K562 (cell line): Measurements from ENCODE around the gene SLMAP. TPM values are rescaled to one million over a fixed set of nuclear protein-coding genes. Genes with fewer than 3 reads are reported as not detected.

Experiments used
- ATAC-seq: fragments of 200-7000 bp; cut with Tn5 transposase; 3 replicates; pipeline ENCODE4 v1.9.1; 2020; ENCODE audit warnings: moderate library complexity
- BruUV-seq: library from RNA; stranded (reverse); fragments of 400-500 nt; replicated peaks from 2 replicates; lab custom pipeline; 2021; lab: Mats Ljungman, UMichigan
- CTCF ChIA-PET: fragments of 300-600 bp; formaldehyde crosslinking; extraction: SDS; loops from one replicate; lab custom pipeline; 2021; ENCODE audit warnings: low intra/inter-chr PET ratio; lab: Yijun Ruan, JAX
- POLR2A ChIA-PET: fragments of 300-600, 350-650 bp; sonication (Branson Sonifier 250); formaldehyde crosslinking; extraction: SDS; loops from one replicate; lab custom pipeline; 2021; ENCODE audit warnings: antibody characterized with exemption, inconsistent platforms; lab: Yijun Ruan, JAX
- DNase-seq, 4 experiments: peaks; one replicate each; pipeline versions ENCODE4 v3.0.0 to v3.0.0-alpha.2; 2011 to 2018; ENCODE audit warnings: low spot score in 3 of 4, mixed read lengths in 3 of 4; ENCODE audit errors: extremely low read depth in 1 of 4
- FAIRE-seq: peaks from 2 replicates; lab custom pipeline; 2011; peaks lifted over from hg19 to GRCh38; lab: Jason Lieb, UNC
- H2AFZ ChIP-seq: 2 replicates; pipeline ENCODE4 v1.6.0; 2011; ENCODE audit warnings: low read depth, low read length, control low read depth, inconsistent platforms
- H3K27ac ChIP-seq: fragments of 200-600 bp; 3 replicates; pipeline ENCODE4 v1.8.0; 2011; ENCODE audit warnings: low read depth, mild to moderate bottlenecking, control low read depth, inconsistent platforms, low read length, moderate library complexity, mixed read lengths; ENCODE audit errors: extremely low read depth
- H3K27me3 ChIP-seq, 2 experiments: fragments of 300-600 bp in 1 of 2; 2 replicates in 1 of 2; 3 replicates in 1 of 2; pipeline versions ENCODE4 v1.6.0 to v1.8.0; 2011; ENCODE audit warnings: inconsistent platforms in 2 of 2, low read length in 2 of 2, mild to moderate bottlenecking in 1 of 2, mixed read lengths in 1 of 2, moderate library complexity in 1 of 2; ENCODE audit not compliant: control insufficient read depth in 2 of 2, insufficient read depth in 2 of 2
- H3K36me3 ChIP-seq: fragments of 300-600 bp; 3 replicates; pipeline ENCODE4 v1.8.0; 2011; ENCODE audit warnings: mild to moderate bottlenecking, low read length, inconsistent platforms; ENCODE audit not compliant: control insufficient read depth, insufficient read depth
- H3K4me1 ChIP-seq, 2 experiments: fragments of 200-600 bp in 1 of 2; replicated peaks in 1 of 2; 2 replicates in 1 of 2; 3 replicates in 1 of 2; pipeline versions ENCODE4 v1.5.1 to v1.8.0; 2011; ENCODE audit warnings: inconsistent platforms in 2 of 2, low read length in 2 of 2, mild to moderate bottlenecking in 1 of 2, mixed read lengths in 1 of 2, moderate library complexity in 1 of 2; ENCODE audit not compliant: control insufficient read depth in 2 of 2, insufficient read depth in 2 of 2
- H3K4me2 ChIP-seq: 2 replicates; pipeline ENCODE4 v1.6.1; 2011; ENCODE audit warnings: low read length, control low read depth, inconsistent platforms, mixed read lengths; ENCODE audit not compliant: insufficient read depth
- H3K4me3 ChIP-seq: fragments of 200-600 bp; sonication (generic), shearing (Covaris generic); 2 replicates; pipeline ENCODE4 v1.5.1; 2016; ENCODE audit warnings: control low read depth, inconsistent platforms
- H3K79me2 ChIP-seq: fragments of 200-600 bp; 3 replicates; pipeline ENCODE4 v1.8.0; 2011; ENCODE audit warnings: low read length, inconsistent platforms; ENCODE audit not compliant: control insufficient read depth, insufficient read depth
- H3K9ac ChIP-seq, 2 experiments: 2 replicates each; pipeline versions ENCODE4 v1.6.0 to v1.6.1; 2011; ENCODE audit warnings: low read depth in 2 of 2, low read length in 2 of 2, control low read depth in 1 of 2, inconsistent platforms in 1 of 2, mild to moderate bottlenecking in 1 of 2, mixed read lengths in 1 of 2; ENCODE audit not compliant: insufficient read depth in 1 of 2
- H3K9me1 ChIP-seq: one replicate; pipeline ENCODE4 v1.6.0; 2011; ENCODE audit warnings: inconsistent platforms, mild to moderate bottlenecking, low read length, moderate library complexity; ENCODE audit not compliant: control insufficient read depth, insufficient read depth
- H3K9me3 ChIP-seq: replicated peaks from 2 replicates; pipeline ENCODE4 v1.5.1; 2011; ENCODE audit warnings: low read depth, low read length, inconsistent platforms; ENCODE audit not compliant: control insufficient read depth, insufficient read depth
- H4K20me1 ChIP-seq: replicated peaks from 2 replicates; pipeline ENCODE4 v1.6.1; 2011; ENCODE audit warnings: low read length, inconsistent platforms, mixed read lengths; ENCODE audit not compliant: control insufficient read depth, insufficient read depth
- JUNB ChIP-seq: fragments of 450-650 bp; formaldehyde crosslinking; conservative IDR thresholded peaks from 2 replicates; pipeline ENCODE4 v1.4.0; 2020; ENCODE audit warnings: mild to moderate bottlenecking
- MED1 ChIP-seq: sonication (generic); formaldehyde crosslinking; IDR thresholded peaks from 2 replicates; pipeline ENCODE4 v1.8.1; 2023; ENCODE audit warnings: missing genetic modification reagents, borderline replicate concordance
- RAD21 ChIP-seq, 2 experiments: fragments of 250-450 bp in 1 of 2; fragments of 450-650 bp in 1 of 2; sonication (Bioruptor Pico) in 1 of 2; formaldehyde crosslinking in 1 of 2; IDR thresholded peaks in 1 of 2; conservative IDR thresholded peaks in 1 of 2; 2 replicates each; pipeline versions ENCODE4 v1.4.0 to v1.8.0; 2020 to 2022; ENCODE audit warnings: mild to moderate bottlenecking in 2 of 2, moderate library complexity in 1 of 2
- SMAD3 ChIP-seq: fragments of 450-650 bp; formaldehyde crosslinking; conservative IDR thresholded peaks from 2 replicates; pipeline ENCODE4 v1.4.0; 2020; ENCODE audit warnings: mild to moderate bottlenecking
- SMARCA4 ChIP-seq: fragments of 450-650 bp; IDR thresholded peaks from 2 replicates; pipeline ENCODE4 v1.6.1; 2016
- SRSF1 ChIP-seq: fragments of 200-400 bp; formaldehyde crosslinking; IDR thresholded peaks from 2 replicates; pipeline ENCODE4 v1.6.1; 2017; ENCODE audit warnings: mild to moderate bottlenecking, low read depth, low read length, moderate library complexity
- TFAM ChIP-seq: fragments of 250-450 bp; sonication (Bioruptor Pico); conservative IDR thresholded peaks from 2 replicates; pipeline ENCODE4 v1.5.0; 2021; ENCODE audit warnings: mild to moderate bottlenecking, moderate library complexity
- ZNF12 ChIP-seq: sonication (generic); formaldehyde crosslinking; IDR thresholded peaks from 2 replicates; pipeline ENCODE4 v1.4.0; 2020; ENCODE audit warnings: mild to moderate bottlenecking, missing genetic modification reagents
- ZNF586 ChIP-seq: fragments of 450-650 bp; formaldehyde crosslinking; conservative IDR thresholded peaks from 2 replicates; pipeline ENCODE4 v1.4.0; 2020; ENCODE audit warnings: mild to moderate bottlenecking, moderate library complexity
- WGBS: fragments of 100-300 bp; shearing (Covaris generic); methylation state at CpG from one replicate; pipeline ENCODE4 v1.1.6; 2016; ENCODE audit warnings: low coverage, mixed read lengths; ENCODE audit not compliant: insufficient coverage; ENCODE audit errors: missing lambda C conversion rate; 5-methylcytosine and 5-hydroxymethylcytosine counted together
- in situ Hi-C: fragments of 300-500 bp; cut with MboI; formaldehyde crosslinking; loops from 4 replicates; pipeline ENCODE4 v1.15.0; 2018; ENCODE audit warnings: inconsistent platforms, mixed read lengths
- intact Hi-C: fragments of 100-400 bp; cut with micrococcal nuclease; formaldehyde crosslinking; loops from 2 replicates; pipeline ENCODE4 v1.14.2; 2022
- polyA plus RNA-seq, 8 experiments: library from polyadenylated mRNA; depleted of rRNA in 4 of 8; stranded (reverse) in 5 of 8; unstranded in 3 of 8; fragments of >200 nt; fragmentation: Nextera tagmentation in 2 of 8; fragmentation: Illumina TruSeq in 1 of 8; extraction: Ambion mirVana in 2 of 8; extraction: Trizol in 1 of 8; gene quantifications; 2 replicates each; pipeline versions ENCODE4 v1.2.1 to v1.2.3, GENCODE V29; 2011 to 2014; ENCODE audit warnings: inconsistent platforms in 1 of 8, missing spikeins in 1 of 8
- total RNA-seq, 7 experiments: library from RNA; depleted of rRNA in 6 of 7; stranded (reverse); fragments of >200 nt in 6 of 7; fragmentation: Illumina TruSeq in 2 of 7; extraction: Trizol in 2 of 7; gene quantifications; 2 replicates each; pipeline versions ENCODE4 v1.2.1 to v1.2.3, GENCODE V29; 2011 to 2021; ENCODE audit warnings: low replicate concordance in 1 of 7
- TF ChIP-seq, protein P1 (sequence below): sonication (generic); formaldehyde crosslinking; IDR thresholded peaks from 2 replicates; pipeline ENCODE4 v1.8.0; 2022; ENCODE audit warnings: mild to moderate bottlenecking, missing genetic modification reagents

Gene SLMAP
- total and polyA plus RNA-seq, 9 of the 15 experiments (the other 6 are each of a cell fraction or from before 2014, with no cell fraction given) = 12.1 to 50.7 (median 28.3) TPM

GRCh38 chr3:57730682-57731081 is 25.4 kb upstream of the SLMAP start:
- no peaks in the 10 kb centered on the region for H4K20me1 ChIP-seq
- no peak overlapping the region for H3K27ac ChIP-seq
- 8% methylated on average over 3 of the region's 3 CpGs for WGBS
- ChIA-PET CTCF (interaction anchor here (0.6 kb wide), 1 partner anchor 373 kb away, joined by 3 read pairs; no protein-coding TSS in a partner anchor), POLR2A (no interaction called here)
- H3K9me1 ChIP-seq = no peaks in the 10 kb centered on the region
- no peak overlapping the region for H3K4me3 ChIP-seq
- FAIRE-seq (no peak), DNase-seq (no peak), ATAC-seq (no peak)
- TF ChIP-seq TFAM (CRISPR knock-in tag) = no peak
- no peak for TF ChIP-seq ZNF12 (CRISPR knock-in tag)
- no peak for TF ChIP-seq SRSF1
- no peak for TF ChIP-seq ZNF586 (CRISPR knock-in tag)
- TF ChIP-seq, protein P1, sequence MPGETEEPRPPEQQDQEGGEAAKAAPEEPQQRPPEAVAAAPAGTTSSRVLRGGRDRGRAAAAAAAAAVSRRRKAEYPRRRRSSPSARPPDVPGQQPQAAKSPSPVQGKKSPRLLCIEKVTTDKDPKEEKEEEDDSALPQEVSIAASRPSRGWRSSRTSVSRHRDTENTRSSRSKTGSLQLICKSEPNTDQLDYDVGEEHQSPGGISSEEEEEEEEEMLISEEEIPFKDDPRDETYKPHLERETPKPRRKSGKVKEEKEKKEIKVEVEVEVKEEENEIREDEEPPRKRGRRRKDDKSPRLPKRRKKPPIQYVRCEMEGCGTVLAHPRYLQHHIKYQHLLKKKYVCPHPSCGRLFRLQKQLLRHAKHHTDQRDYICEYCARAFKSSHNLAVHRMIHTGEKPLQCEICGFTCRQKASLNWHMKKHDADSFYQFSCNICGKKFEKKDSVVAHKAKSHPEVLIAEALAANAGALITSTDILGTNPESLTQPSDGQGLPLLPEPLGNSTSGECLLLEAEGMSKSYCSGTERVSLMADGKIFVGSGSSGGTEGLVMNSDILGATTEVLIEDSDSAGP = no peak
- no peak for TF ChIP-seq SMAD3 (CRISPR knock-in tag)
- no peak for TF ChIP-seq SMARCA4
- TF ChIP-seq RAD21 (CRISPR knock-in tag; conservative IDR thresholded peaks at IDR 0.05 in 1 of 2, IDR thresholded peaks at IDR 0.05 in 1 of 2) = no peak
- no peak for TF ChIP-seq JUNB (CRISPR knock-in tag)
- TF ChIP-seq MED1 = no peak
- intact Hi-C loops (no loop called here), in situ Hi-C loops (no loop called here)
- no peaks in the 10 kb centered on the region for H3K36me3 ChIP-seq
- H2AFZ ChIP-seq = no peak overlapping the region
- no peak overlapping the region for H3K4me2 ChIP-seq
- no peaks in the 10 kb centered on the region for H3K4me1 ChIP-seq
- no TSS peak for BruUV-seq
- H3K9me3 ChIP-seq = no peaks in the 10 kb centered on the region
- H3K27me3 ChIP-seq = no peaks in the 10 kb centered on the region
- H3K79me2 ChIP-seq = no peaks in the 10 kb centered on the region
- H3K9ac ChIP-seq = no peak overlapping the region
